HUES64 (cell line): ENCODE results near the gene RANBP3.
"Not testable (repeated sequence)": the region's sequence is repeated elsewhere in the genome, so short reads cannot be mapped to it uniquely, and the experiment has no call there.

ENCODE experiments used
- H3K27ac ChIP-seq: 2 replicates; pipeline ENCODE4 v1.7.0; 2013; ENCODE audit warnings: low read depth, low read length, inconsistent platforms
- H3K27me3 ChIP-seq: 2 replicates; pipeline ENCODE4 v1.6.1; 2013; ENCODE audit warnings: mild to moderate bottlenecking, low read length; ENCODE audit not compliant: insufficient read depth
- H3K36me3 ChIP-seq: 2 replicates; pipeline ENCODE4 v1.6.1; 2013; ENCODE audit warnings: mild to moderate bottlenecking, low read length; ENCODE audit not compliant: insufficient read depth
- H3K4me1 ChIP-seq: 2 replicates; pipeline ENCODE4 v1.6.1; 2013; ENCODE audit warnings: mild to moderate bottlenecking, low read length, moderate library complexity; ENCODE audit not compliant: insufficient read depth
- H3K4me3 ChIP-seq: 2 replicates; pipeline ENCODE4 v1.5.1; 2013; ENCODE audit warnings: mild to moderate bottlenecking, low read length, moderate library complexity
- H3K9ac ChIP-seq: 2 replicates; pipeline ENCODE4 v1.6.1; 2013; ENCODE audit warnings: mild to moderate bottlenecking, low read depth, low read length
- H3K9me3 ChIP-seq: 2 replicates; pipeline ENCODE4 v1.6.1; 2013; ENCODE audit warnings: low read depth, low read length; ENCODE audit not compliant: insufficient read depth
- WGBS: fragments of 150-250, 120-280 bp; methylation state at CpG from one replicate; pipeline ENCODE4 v1.1.7; 2013; ENCODE audit warnings: missing lambda C conversion rate; 5-methylcytosine and 5-hydroxymethylcytosine counted together

The RANBP3 gene

GRCh38 chr19:5993648-5994358 is 15.9 kb upstream of the RANBP3 start:
- 0 out of 2 replicates have a peak, but pooled peaks cover 3% of the 10 kb centered on the region for H3K9me3 ChIP-seq
- 90% methylated on average over 30 of the region's 30 CpGs for WGBS
- H3K27me3 ChIP-seq, result no peaks in the 10 kb centered on the region
- H3K4me1 ChIP-seq, result no peaks in the 10 kb centered on the region
- H3K4me3 ChIP-seq, result no peak overlapping the region
- no peaks in the 10 kb centered on the region for H3K36me3 ChIP-seq
- no peak overlapping the region for H3K27ac ChIP-seq
- H3K9ac ChIP-seq, result no peak overlapping the region

- no peaks in the 10 kb centered on the region for H3K36me3 ChIP-seq
- 93% methylated on average over 13 of the region's 13 CpGs for WGBS
- no peak overlapping the region for H3K9ac ChIP-seq
- H3K27ac ChIP-seq, result no peak overlapping the region
- 0 out of 2 replicates have a peak, but pooled peaks cover 3% of the 10 kb centered on the region for H3K9me3 ChIP-seq
- no peak overlapping the region for H3K4me3 ChIP-seq
- no peaks in the 10 kb centered on the region for H3K4me1 ChIP-seq
- H3K27me3 ChIP-seq, result no peaks in the 10 kb centered on the region
Observed at GRCh38 chr19:5993201-5993600, 15.3 kb upstream of the RANBP3 start.

GRCh38 chr19:5992756-5993155 is 14.8 kb upstream of the RANBP3 start:
- Histone ChIP-seq H3K36me3 (no peaks in the 10 kb centered on the region), H3K4me1 (no peaks in the 10 kb centered on the region), H3K9ac (no peak overlapping the region), H3K9me3 (0 out of 2 replicates have a peak, but pooled peaks cover 3% of the 10 kb centered on the region), H3K27ac (no peak overlapping the region), H3K4me3 (no peak overlapping the region), H3K27me3 (no peaks in the 10 kb centered on the region)
- WGBS, result 95% methylated on average over 11 of the region's 11 CpGs

GRCh38 chr19:5991244-5991838 is 13.4 kb upstream of the RANBP3 start:
- no peak overlapping the region for H3K27ac ChIP-seq
- H3K36me3 ChIP-seq, result no peaks in the 10 kb centered on the region
- no peaks in the 10 kb centered on the region for H3K27me3 ChIP-seq
- no peak overlapping the region for H3K4me3 ChIP-seq
- WGBS, result 95% methylated on average over 8 of the region's 8 CpGs
- no peak overlapping the region for H3K9ac ChIP-seq
- no peaks in the 10 kb centered on the region for H3K4me1 ChIP-seq
- 0 out of 2 replicates have a peak, but pooled peaks cover 3% of the 10 kb centered on the region for H3K9me3 ChIP-seq

GRCh38 chr19:5990289-5990797 is 12.4 kb upstream of the RANBP3 start:
- no peak overlapping the region for H3K9ac ChIP-seq
- WGBS, result 86% methylated on average over 17 of the region's 17 CpGs
- H3K4me3 ChIP-seq, result no peak overlapping the region
- H3K4me1 ChIP-seq, result no peaks in the 10 kb centered on the region
- H3K27me3 ChIP-seq, result no peaks in the 10 kb centered on the region
- H3K27ac ChIP-seq, result no peak overlapping the region
- no peaks in the 10 kb centered on the region for H3K36me3 ChIP-seq
- H3K9me3 ChIP-seq, result 0 out of 2 replicates have a peak, but pooled peaks cover 3% of the 10 kb centered on the region

- no peaks in the 10 kb centered on the region for H3K4me1 ChIP-seq
- H3K36me3 ChIP-seq, result no peaks in the 10 kb centered on the region
- 0 out of 2 replicates have a peak, but pooled peaks cover 3% of the 10 kb centered on the region for H3K9me3 ChIP-seq
- no peaks in the 10 kb centered on the region for H3K27me3 ChIP-seq
- WGBS, result 87% methylated on average over 8 of the region's 8 CpGs
- H3K4me3 ChIP-seq, result no peak overlapping the region
- no peak overlapping the region for H3K27ac ChIP-seq
- no peak overlapping the region for H3K9ac ChIP-seq
Observed at GRCh38 chr19:5989388-5990074, 11.6 kb upstream of the RANBP3 start.

- 91% methylated on average over 8 of the region's 8 CpGs for WGBS
- no peak overlapping the region for H3K4me3 ChIP-seq
- H3K9me3 ChIP-seq, result 0 out of 2 replicates have a peak, but pooled peaks cover 3% of the 10 kb centered on the region
- no peaks in the 10 kb centered on the region for H3K27me3 ChIP-seq
- H3K27ac ChIP-seq, result no peak overlapping the region
- H3K9ac ChIP-seq, result no peak overlapping the region
- no peaks in the 10 kb centered on the region for H3K4me1 ChIP-seq
- no peaks in the 10 kb centered on the region for H3K36me3 ChIP-seq
Observed at GRCh38 chr19:5988517-5989387, 10.8 kb upstream of the RANBP3 start.

- Histone ChIP-seq H3K36me3 (no peaks in the 10 kb centered on the region), H3K4me1 (no peaks in the 10 kb centered on the region), H3K9ac (no peak overlapping the region), H3K27me3 (no peaks in the 10 kb centered on the region), H3K4me3 (no peak overlapping the region), H3K27ac (no peak overlapping the region), H3K9me3 (0 out of 2 replicates have a peak, but pooled peaks cover 3% of the 10 kb centered on the region)
- WGBS, result 44% methylated on average over 17 of the region's 17 CpGs
Observed at GRCh38 chr19:5987077-5987818, 9.3 kb upstream of the RANBP3 start.

- not testable (repeated sequence) for H3K4me1 ChIP-seq, H3K9me3 ChIP-seq, H3K36me3 ChIP-seq, H3K27me3 ChIP-seq, H3K4me3 ChIP-seq, H3K9ac ChIP-seq, H3K27ac ChIP-seq
- 83% methylated on average over 5 of the region's 5 CpGs for WGBS
Observed at GRCh38 chr19:5985837-5986236, 7.9 kb upstream of the RANBP3 start.

- no peak overlapping the region for H3K9ac ChIP-seq
- 93% methylated on average over 11 of the region's 12 CpGs for WGBS
- no peak overlapping the region for H3K27ac ChIP-seq
- H3K36me3 ChIP-seq, result no peaks in the 10 kb centered on the region
- H3K4me1 ChIP-seq, result no peaks in the 10 kb centered on the region
- no peak overlapping the region for H3K4me3 ChIP-seq
- no peaks in the 10 kb centered on the region for H3K27me3 ChIP-seq
- no peaks in the 10 kb centered on the region for H3K9me3 ChIP-seq
Observed at GRCh38 chr19:5985098-5985783, 7.3 kb upstream of the RANBP3 start.
